Activated CD8-positive, alpha-beta T cell treated with anti-CD3 and anti-CD28 coated beads for 36 hours (primary cell): ENCODE measurements around the gene FAM20C. TPM values are rescaled to one million over a fixed set of nuclear protein-coding genes. Genes with fewer than 3 reads are reported as not detected.

Experiments
- ATAC-seq: fragments of 200-7000 bp; cut with Tn5 transposase; one replicate; pipeline ENCODE4 v1.10.0; 2021; ENCODE audit warnings: mild to moderate bottlenecking, moderate library complexity
- CTCF ChIA-PET: fragments of 350-600 bp; sonication (Branson Sonifier 250); formaldehyde crosslinking; loops from one replicate; lab custom pipeline; 2021; ENCODE audit warnings: antibody characterized with exemption; lab: Charles Lee
- POLR2A ChIA-PET: fragments of 350-600 bp; sonication (Branson Sonifier 250); formaldehyde crosslinking; loops from one replicate; lab custom pipeline; 2021; ENCODE audit warnings: antibody characterized with exemption; lab: Charles Lee
- DNase-seq: peaks from one replicate; pipeline ENCODE4 v3.0.0-alpha.2; 2020
- H3K27ac Mint-ChIP-seq: one replicate; pipeline ENCODE4 v1.8.0; 2021; ENCODE audit warnings: mild to moderate bottlenecking, mixed read lengths
- H3K27me3 Mint-ChIP-seq: one replicate; pipeline ENCODE4 v1.8.0; 2021; ENCODE audit warnings: mixed read lengths
- H3K36me3 Mint-ChIP-seq: one replicate; pipeline ENCODE4 v1.8.0; 2021; ENCODE audit warnings: low read depth, mixed read lengths
- H3K4me1 Mint-ChIP-seq: one replicate; pipeline ENCODE4 v1.8.0; 2021; ENCODE audit warnings: low read depth, mixed read lengths
- H3K4me3 Mint-ChIP-seq: one replicate; pipeline ENCODE4 v1.8.0; 2021; ENCODE audit warnings: mild to moderate bottlenecking, moderate library complexity, mixed read lengths
- H3K9me3 Mint-ChIP-seq: one replicate; pipeline ENCODE4 v1.8.0; 2021; ENCODE audit warnings: mixed read lengths
- intact Hi-C: fragments of 100-400 bp; cut with micrococcal nuclease; formaldehyde crosslinking; loops from one replicate; pipeline ENCODE4 v1.10.0; 2022
- total RNA-seq, 2 experiments: library from RNA; stranded (reverse); gene quantifications; one replicate each; pipeline ENCODE4 v1.2.3, GENCODE V29; 2021
- TF ChIP-seq, protein P1 (sequence below): fragments of 200-600 bp; IDR thresholded peaks from one replicate; pipeline ENCODE4 v1.8.0; 2022; ENCODE audit warnings: antibody characterized with exemption, mild to moderate bottlenecking

FAM20C gene
- total RNA-seq, 2 experiments from 2014 or later: 0.29 to 1.1 TPM

- Mint-ChIP-seq H3K4me1 (no peaks in the 10 kb centered on the region), H3K27ac (no peak overlapping the region), H3K9me3 (no peaks in the 10 kb centered on the region), H3K4me3 (no peak overlapping the region), H3K27me3 (no peaks in the 10 kb centered on the region), H3K36me3 (no peaks in the 10 kb centered on the region)
- TF ChIP-seq, protein P1, sequence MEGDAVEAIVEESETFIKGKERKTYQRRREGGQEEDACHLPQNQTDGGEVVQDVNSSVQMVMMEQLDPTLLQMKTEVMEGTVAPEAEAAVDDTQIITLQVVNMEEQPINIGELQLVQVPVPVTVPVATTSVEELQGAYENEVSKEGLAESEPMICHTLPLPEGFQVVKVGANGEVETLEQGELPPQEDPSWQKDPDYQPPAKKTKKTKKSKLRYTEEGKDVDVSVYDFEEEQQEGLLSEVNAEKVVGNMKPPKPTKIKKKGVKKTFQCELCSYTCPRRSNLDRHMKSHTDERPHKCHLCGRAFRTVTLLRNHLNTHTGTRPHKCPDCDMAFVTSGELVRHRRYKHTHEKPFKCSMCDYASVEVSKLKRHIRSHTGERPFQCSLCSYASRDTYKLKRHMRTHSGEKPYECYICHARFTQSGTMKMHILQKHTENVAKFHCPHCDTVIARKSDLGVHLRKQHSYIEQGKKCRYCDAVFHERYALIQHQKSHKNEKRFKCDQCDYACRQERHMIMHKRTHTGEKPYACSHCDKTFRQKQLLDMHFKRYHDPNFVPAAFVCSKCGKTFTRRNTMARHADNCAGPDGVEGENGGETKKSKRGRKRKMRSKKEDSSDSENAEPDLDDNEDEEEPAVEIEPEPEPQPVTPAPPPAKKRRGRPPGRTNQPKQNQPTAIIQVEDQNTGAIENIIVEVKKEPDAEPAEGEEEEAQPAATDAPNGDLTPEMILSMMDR: no peak
- ATAC-seq (no peak), DNase-seq (no peak)
- ChIA-PET CTCF (no interaction called here), POLR2A (no interaction called here)
- intact Hi-C loops: no loop called here
Observed at GRCh38 chr7:300048-300447, 107.7 kb downstream of the FAM20C start.

- ATAC-seq (no peak), DNase-seq (no peak)
- POLR2A ChIA-PET: no interaction called here
- H3K36me3 Mint-ChIP-seq: no peaks in the 10 kb centered on the region
- no peaks in the 10 kb centered on the region for H3K9me3 Mint-ChIP-seq
- H3K4me1 Mint-ChIP-seq: no peaks in the 10 kb centered on the region
- intact Hi-C loops: no loop called here
- CTCF ChIA-PET: interaction anchor here (1.1 kb wide), 1 partner anchor 118 kb away, joined by 3 read pairs; no protein-coding TSS in a partner anchor
- no peaks in the 10 kb centered on the region for H3K27me3 Mint-ChIP-seq
- H3K4me3 Mint-ChIP-seq: no peak overlapping the region
- TF ChIP-seq, protein P1: no peak
- H3K27ac Mint-ChIP-seq: no peak overlapping the region
Observed at GRCh38 chr7:300546-301290, 108.3 kb downstream of the FAM20C start.

GRCh38 chr7:301291-302053 lies 109.1 kb downstream of the FAM20C start:
- intact Hi-C loops: no loop called here
- DNase-seq (no peak), ATAC-seq (no peak)
- Mint-ChIP-seq H3K4me3 (no peak overlapping the region), H3K27me3 (no peaks in the 10 kb centered on the region), H3K27ac (no peak overlapping the region), H3K4me1 (no peaks in the 10 kb centered on the region), H3K36me3 (no peaks in the 10 kb centered on the region), H3K9me3 (no peaks in the 10 kb centered on the region)
- CTCF ChIA-PET: interaction anchor here (1.1 kb wide), 1 partner anchor 117 kb away, joined by 3 read pairs; no protein-coding TSS in a partner anchor
- TF ChIP-seq, protein P1: no peak
- POLR2A ChIA-PET: no interaction called here

DNA sequence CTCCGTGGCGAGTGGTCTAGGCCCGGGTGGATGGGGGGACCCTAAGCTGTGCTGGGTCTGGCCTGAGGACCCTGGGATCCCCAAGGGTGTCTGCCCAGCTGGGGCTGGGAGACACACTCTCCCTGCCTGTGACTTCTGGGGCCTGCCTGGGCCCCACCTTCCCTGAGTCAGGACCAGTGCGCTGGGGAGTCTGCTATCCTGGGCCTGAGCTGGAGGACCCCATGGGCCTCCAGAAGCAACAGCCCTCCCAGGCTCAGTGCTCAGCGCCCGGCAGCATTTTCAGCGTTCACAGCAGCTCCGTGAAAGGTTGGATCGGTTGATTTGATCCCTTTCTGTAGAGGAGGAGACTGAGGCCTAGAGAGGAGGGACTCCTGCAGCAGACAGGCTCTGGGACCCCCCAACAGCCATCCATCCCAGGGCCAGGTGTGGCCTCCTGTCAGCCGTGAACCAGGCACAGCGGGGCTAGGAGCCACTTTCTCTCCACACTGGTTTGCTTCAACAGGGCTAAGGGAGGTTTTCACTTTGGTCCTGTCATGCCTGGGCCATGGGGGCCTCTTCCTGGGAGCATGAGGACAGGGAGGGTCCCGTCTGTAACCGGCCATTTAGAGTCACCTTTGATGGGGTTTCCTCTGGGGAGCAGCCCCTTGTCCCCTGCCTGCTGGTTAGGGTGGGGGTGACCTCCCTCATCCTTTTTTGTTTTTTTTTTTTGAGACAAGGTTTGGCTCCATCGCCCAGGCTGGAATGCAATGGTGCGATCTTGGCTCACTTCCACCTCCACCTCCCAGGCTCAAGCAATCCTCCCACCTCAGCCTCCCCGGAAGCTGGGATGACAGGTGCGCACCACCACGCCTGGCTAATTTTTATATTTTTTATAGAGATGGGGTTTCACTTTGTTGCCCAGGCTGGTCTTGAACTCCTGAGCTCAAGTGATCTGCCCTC lies 110.0 kb downstream of the FAM20C start:
- Mint-ChIP-seq H3K4me3 (no peak overlapping the region), H3K4me1 (no peaks in the 10 kb centered on the region), H3K36me3 (no peaks in the 10 kb centered on the region), H3K9me3 (no peaks in the 10 kb centered on the region), H3K27me3 (no peaks in the 10 kb centered on the region), H3K27ac (no peak overlapping the region)
- TF ChIP-seq, protein P1: no peak
- intact Hi-C loops: no loop called here
- no peak for DNase-seq
- CTCF ChIA-PET: interaction anchor here (1.1 kb wide), 1 partner anchor 116 kb away, joined by 3 read pairs; no protein-coding TSS in a partner anchor
- no peak for ATAC-seq
- POLR2A ChIA-PET: no interaction called here
